IMR-90 (cell line): ENCODE results near the gene ANO2.

ENCODE experiments used
- CEBPB ChIP-seq: IDR thresholded peaks from 2 replicates; pipeline ENCODE4 v1.6.1; 2012; ENCODE audit warnings: low read depth, low read length, improper control_type of control experiment
- MAFK ChIP-seq: IDR thresholded peaks from 2 replicates; pipeline ENCODE4 v1.6.1; 2012; ENCODE audit warnings: low read depth, low read length, improper control_type of control experiment
- NFE2L2 ChIP-seq: fragments of 150-350 bp; IDR thresholded peaks from 2 replicates; pipeline ENCODE4 v1.6.1; 2016; ENCODE audit warnings: low read depth, mild to moderate bottlenecking, low read length
- POLR2A ChIP-seq: IDR thresholded peaks from 2 replicates; pipeline ENCODE4 v1.6.1; 2012; ENCODE audit warnings: mild to moderate bottlenecking, low read depth, low read length
- RCOR1 ChIP-seq: IDR thresholded peaks from 2 replicates; pipeline ENCODE4 v1.6.1; 2012; ENCODE audit warnings: mild to moderate bottlenecking, low read length, improper control_type of control experiment; ENCODE audit not compliant: insufficient replicate concordance
- RFX5 ChIP-seq: IDR thresholded peaks from 2 replicates; pipeline ENCODE4 v1.8.0; 2012; ENCODE audit warnings: low read depth, mild to moderate bottlenecking, low read length, moderate library complexity
- SMC3 ChIP-seq: fragments of 150-350 bp; IDR thresholded peaks from 2 replicates; pipeline ENCODE4 v1.6.1; 2016; ENCODE audit warnings: low read depth, mild to moderate bottlenecking, antibody characterized with exemption, low read length, moderate library complexity
- USF2 ChIP-seq: fragments of 150-350 bp; IDR thresholded peaks from 2 replicates; pipeline ENCODE4 v1.6.1; 2017; ENCODE audit warnings: mild to moderate bottlenecking, antibody characterized with exemption, low read length, low read depth
- TF ChIP-seq, protein P1 (sequence below): conservative IDR thresholded peaks from 2 replicates; pipeline ENCODE4 v1.5.1; 2012; ENCODE audit warnings: mild to moderate bottlenecking, low read depth, low read length, improper control_type of control experiment

- TF ChIP-seq, protein P1, sequence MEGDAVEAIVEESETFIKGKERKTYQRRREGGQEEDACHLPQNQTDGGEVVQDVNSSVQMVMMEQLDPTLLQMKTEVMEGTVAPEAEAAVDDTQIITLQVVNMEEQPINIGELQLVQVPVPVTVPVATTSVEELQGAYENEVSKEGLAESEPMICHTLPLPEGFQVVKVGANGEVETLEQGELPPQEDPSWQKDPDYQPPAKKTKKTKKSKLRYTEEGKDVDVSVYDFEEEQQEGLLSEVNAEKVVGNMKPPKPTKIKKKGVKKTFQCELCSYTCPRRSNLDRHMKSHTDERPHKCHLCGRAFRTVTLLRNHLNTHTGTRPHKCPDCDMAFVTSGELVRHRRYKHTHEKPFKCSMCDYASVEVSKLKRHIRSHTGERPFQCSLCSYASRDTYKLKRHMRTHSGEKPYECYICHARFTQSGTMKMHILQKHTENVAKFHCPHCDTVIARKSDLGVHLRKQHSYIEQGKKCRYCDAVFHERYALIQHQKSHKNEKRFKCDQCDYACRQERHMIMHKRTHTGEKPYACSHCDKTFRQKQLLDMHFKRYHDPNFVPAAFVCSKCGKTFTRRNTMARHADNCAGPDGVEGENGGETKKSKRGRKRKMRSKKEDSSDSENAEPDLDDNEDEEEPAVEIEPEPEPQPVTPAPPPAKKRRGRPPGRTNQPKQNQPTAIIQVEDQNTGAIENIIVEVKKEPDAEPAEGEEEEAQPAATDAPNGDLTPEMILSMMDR = no peak
- TF ChIP-seq USF2 = no peak
- no peak for TF ChIP-seq MAFK
- no peak for TF ChIP-seq POLR2A
- TF ChIP-seq SMC3 = no peak
- TF ChIP-seq CEBPB = no peak
- TF ChIP-seq RCOR1 = no peak
- no peak for TF ChIP-seq RFX5
- TF ChIP-seq NFE2L2 = no peak
These were observed 419.2 kb downstream of the ANO2 start for GRCh38 chr12:5525783-5526367.
